GM11168 (cell line): ENCODE measurements around the gene TATDN2.

Source experiments
- in situ Hi-C: fragments of 300-500 bp; cut with MboI; formaldehyde crosslinking; loops from one replicate; pipeline ENCODE4 v1.12.0; 2022; ENCODE audit warnings: low sequenced_read_pairs; ENCODE audit not compliant: unreplicated experiment

The TATDN2 gene

DNA sequence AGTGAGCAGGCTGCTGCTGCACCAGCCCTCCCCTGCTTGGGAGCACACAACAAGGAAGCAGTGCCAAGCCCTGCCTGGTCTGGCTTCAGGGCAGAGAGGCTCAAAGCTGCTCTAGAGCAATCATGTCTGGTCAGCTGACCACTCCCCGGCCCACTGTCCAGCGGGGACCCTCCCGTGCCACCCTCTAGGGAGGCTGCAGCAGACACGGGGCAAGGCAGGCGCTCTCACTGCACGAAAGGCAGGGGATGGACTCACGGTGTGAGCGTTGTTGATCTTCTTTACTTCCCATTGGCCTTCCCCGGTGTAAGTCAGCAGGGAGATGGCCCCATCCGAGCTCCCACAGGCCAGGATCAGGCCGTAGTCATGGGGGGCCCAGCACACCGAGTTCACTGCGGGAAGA is 63.5 kb downstream of the TATDN2 start:
- in situ Hi-C loops: no loop called here

DNA sequence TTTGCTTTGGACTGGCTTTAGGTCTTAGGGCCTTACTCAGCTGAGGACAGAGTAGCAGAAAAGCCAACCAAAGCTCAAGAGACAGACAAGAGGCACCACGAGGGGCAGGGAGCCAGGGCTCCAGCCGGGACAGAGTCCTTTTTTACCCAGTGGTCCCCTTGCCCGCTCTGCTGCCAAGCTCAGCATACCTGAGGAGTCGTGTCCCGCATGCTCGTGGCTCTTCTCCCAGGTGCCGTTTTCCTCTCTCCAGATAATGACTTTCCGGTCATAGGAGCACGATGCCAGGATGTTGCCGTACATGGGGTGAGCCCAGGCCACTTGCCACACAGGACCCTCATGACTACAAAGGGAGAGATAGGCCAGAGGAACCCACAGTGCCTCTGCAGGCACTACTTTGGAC is 64.1 kb downstream of the TATDN2 start:
- in situ Hi-C loops: no loop called here

GRCh38 chr3:10312861-10313260 is 64.6 kb downstream of the TATDN2 start:
- in situ Hi-C loops: no loop called here

GRCh38 chr3:10315101-10315500 is 66.8 kb downstream of the TATDN2 start:
- in situ Hi-C loops: no loop called here

- in situ Hi-C loops: no loop called here
These were observed 67.6 kb downstream of the TATDN2 start for GRCh38 chr3:10315771-10316344.

GRCh38 chr3:10317311-10317960 is 69.2 kb downstream of the TATDN2 start:
- in situ Hi-C loops: no loop called here

DNA sequence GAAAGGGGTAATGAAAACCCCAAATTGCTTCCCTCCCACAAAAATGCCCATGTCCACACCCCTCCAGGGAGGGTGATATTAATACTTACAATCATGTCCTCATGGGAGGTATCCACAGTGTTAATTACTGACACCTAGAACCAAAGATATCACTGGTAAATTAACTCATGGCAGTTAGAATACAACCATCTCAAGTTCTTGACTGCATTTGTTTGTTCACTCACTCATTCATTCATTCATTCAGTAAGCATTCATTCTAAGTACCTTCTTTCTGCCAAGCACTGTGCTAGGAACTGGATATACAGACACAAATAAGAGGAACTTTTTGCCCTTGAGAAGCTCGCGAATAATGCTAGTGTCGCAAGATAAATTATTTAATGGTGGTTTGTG is 69.7 kb downstream of the TATDN2 start:
- in situ Hi-C loops: no loop called here

GRCh38 chr3:10319251-10319650 is 71.0 kb downstream of the TATDN2 start:
- in situ Hi-C loops: no loop called here

DNA sequence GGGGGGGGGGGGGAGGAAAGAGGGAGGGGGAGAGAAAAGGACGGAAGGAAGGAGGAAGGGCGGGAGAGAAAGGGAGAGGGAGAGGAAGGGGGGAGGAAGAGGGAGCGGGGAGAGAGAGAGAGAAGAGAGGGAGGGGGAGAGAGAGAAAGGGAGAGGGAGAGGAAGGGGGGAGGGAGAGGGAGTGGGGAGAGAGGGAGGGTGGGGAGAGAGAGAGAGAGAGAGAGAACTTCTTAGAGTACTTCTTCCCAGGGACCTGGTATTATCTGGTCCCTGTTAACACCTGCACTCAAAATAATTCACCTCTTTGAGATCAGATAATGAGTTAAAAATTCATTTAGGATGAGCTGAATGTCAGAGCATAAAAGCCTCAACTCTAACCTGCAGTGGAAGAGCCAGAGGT is 71.5 kb downstream of the TATDN2 start:
- in situ Hi-C loops: no loop called here

GRCh38 chr3:10320320-10320677 is 72.0 kb downstream of the TATDN2 start:
- in situ Hi-C loops: no loop called here

- in situ Hi-C loops: no loop called here
These were observed 73.5 kb downstream of the TATDN2 start for GRCh38 chr3:10321630-10322351.

- in situ Hi-C loops: no loop called here
These were observed 74.1 kb downstream of the TATDN2 start for GRCh38 chr3:10322352-10322710.

GRCh38 chr3:10327592-10327991 is 79.3 kb downstream of the TATDN2 start:
- in situ Hi-C loops: no loop called here

DNA sequence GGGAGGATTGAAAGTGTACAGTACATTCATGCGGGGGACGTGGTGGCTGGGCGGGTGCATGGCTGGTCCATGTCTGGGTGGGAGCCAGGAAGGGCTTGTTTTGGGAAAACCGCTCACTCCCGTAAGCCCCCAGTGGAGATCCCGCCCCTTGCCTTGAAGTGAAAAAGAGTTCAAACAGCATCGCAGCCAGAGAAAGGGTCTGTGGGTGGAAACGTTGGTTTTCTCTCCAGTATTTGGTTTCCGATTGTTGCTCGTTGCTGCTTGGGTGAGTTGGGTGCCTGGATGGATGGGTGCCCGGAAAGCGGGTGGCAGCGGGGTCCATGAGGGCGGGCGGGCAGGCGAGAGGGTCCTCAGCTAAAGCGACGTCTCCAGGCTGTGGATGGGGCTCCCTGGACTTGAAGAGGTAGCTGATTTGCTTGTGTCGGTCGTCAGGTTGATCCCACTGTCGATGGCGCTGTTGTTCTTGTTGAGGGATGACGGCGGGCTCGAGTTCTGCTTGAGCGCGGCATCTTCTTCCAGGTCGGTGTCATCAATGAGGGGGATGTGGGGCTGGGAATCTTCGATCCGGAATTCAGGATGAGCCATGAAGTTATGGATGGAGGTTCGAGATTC is 80.3 kb downstream of the TATDN2 start:
- in situ Hi-C loops: no loop called here

- in situ Hi-C loops: no loop called here
These were observed 81.3 kb downstream of the TATDN2 start for GRCh38 chr3:10329495-10330015.

- in situ Hi-C loops: no loop called here
These were observed 82.1 kb downstream of the TATDN2 start for GRCh38 chr3:10330319-10330718.
